RPMI8226 (cell line): ENCODE data around the gene SGK2.

Experiments used
- DNase-seq: peaks from one replicate; pipeline ENCODE4 v3.0.0-alpha.2; 2015

The SGK2 gene

DNA sequence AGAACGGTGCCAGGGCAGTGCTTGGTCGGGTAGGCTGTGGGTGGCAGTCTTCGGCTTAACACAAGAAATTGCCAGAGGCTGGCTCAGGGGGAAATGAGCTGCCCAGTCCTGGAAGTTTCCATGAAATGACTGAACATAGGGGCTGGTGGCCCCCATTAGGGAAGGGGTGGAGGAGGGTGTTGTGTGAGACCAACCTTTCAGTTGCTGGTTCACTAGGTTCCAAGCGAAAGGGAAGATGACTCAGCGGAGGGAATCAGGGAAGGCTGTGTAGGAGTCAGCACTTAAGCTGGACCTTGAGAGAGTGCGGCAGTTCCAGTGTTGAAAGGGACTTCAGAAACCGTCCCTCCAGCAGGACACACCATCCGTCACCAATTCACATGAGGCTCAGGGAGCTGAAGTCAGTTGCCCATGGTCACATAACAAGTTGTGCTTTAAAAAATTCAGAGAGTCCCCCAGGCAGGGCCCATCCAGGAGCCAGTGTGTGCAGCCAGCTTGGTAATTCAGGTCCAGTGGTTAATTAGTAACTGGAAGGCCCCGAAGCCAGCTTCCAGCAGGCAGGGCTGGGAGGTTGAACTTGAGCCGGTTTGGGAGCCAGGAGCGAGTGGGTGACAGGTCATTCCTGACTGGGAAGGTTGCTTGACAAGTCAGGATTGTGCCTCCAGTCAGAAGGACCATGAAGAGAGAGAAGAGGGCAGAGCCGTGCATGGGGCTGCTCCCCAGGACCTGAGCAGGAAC is at the start of gene SGK2:
Gene SGK2, plus strand, starts transcription at position 616 of the 735 bp plus-strand sequence. CDS start 7,469 bp downstream, outside the sequence.
- no peak for DNase-seq

DNA sequence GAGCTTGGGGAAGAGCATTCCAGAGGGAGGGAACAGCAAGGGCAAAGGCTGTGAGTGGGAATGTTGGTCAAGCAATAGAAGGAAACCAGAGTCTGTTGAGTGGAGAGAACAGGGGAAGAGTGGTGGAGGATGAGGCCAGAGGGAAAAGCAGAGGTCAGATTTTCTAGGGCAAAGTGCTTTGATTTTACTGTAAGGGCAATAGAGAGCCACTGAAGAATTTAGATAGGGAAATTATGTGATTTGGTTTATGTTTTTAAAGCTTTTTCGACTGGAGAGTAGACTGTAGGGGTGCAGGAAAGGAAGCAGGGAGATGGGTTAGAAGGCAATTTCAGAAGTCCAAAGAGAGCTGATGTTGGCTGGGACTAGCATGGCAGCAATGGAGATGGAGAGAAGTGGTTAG is 46.9 kb upstream of the SGK2 start:
- no peak for DNase-seq

DNA sequence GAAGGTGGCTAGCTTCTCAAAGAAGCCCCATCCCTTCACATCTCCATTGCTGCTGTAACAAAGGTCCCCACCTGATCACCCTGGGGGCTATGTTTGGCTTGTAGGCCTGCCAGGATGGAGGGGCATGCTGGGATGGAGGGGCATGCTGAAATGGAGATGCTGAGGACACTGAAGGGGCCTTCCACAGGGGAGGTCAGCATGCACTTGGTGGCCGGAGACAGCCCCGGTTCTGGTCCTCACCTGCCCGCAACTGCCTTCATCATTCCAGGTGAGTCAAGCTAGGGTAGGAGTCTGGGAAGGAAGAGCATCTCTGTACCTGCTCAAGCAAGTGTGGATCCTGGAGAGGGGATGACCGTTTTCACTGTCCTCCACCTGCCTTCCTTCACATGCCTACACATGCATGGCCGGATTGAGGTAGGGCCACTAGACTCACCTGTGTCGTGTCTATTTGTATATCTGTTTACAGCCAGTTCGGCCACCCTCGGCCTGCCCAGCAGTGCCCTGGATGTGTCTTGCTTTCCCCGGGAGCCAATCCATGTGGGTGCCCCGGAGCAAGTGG is 45.4 kb upstream of the SGK2 start:
- no peak for DNase-seq

DNA sequence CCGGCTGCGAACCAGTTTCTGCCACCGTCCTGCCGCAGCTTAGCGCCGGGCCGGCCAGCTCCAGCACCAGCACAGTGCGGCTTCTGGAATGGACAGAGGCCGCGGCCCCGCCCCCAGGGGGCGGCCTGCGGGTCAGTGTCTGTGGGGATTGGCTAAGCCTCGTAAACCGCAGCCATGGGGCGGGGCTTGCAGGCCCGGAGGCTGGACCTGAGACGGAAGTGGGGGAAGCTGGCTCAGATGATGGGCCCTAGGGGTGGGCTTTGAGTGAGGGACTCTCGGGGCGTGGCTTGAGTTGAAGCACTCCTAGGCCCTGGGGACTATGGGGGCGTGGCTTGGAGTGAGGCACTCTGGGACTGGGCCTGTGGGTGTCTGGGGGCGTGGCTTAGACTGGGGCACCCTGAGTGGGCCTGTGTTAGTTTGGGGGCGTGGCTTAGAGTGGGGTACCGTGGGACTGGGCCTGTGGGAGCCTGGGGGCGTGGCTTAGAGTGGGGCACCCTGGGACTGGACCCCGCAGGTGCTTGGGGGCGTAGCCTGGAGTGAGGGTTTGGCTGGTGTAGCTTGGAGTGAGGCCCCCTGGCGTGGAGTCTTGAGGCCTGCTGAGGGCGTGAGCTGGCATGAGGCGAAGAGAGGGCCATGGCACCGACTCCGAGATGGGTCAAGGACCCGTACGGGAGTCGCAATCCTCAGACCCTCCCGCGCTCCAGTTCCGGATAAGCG is 44.7 kb upstream of the SGK2 start:
- peak; percentile 98 for DNase-seq

DNA sequence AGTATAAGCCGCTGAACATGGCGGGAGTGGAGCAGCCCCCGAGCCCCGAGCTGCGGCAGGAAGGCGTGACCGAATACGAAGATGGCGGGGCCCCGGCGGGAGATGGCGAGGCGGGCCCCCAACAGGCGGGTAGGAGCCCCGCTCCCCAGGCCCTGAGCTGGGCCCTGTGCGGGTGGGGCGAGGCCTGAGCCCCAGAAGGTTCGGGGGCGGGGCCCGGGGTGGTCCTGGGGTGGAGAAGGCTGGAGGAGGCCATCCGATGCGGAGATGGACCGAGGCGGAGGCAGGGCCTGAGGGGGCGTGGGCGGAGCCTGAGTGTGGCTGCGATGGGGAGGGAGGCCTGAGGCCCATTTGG is 44.2 kb upstream of the SGK2 start:
- no peak for DNase-seq

DNA sequence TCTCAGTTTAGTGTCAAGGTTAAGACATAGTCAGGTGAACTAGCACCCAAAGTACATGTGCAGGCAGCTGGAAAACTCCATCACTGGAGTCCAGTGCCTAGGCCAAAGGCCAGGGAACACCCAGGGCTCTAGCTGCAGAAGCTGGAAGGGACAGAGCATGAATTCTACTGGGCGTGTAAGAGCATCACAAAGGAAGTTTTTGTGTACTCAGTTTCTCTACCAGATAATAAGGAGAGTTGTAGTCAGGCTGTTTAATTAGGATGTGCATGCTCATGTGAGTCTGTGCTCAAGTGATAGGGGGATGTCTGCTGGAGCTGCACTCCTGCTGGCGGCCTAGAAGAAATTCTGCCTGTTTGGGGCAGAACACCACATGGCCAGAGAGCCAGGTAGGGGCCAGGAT is 43.2 kb upstream of the SGK2 start:
- DNase-seq: no peak

DNA sequence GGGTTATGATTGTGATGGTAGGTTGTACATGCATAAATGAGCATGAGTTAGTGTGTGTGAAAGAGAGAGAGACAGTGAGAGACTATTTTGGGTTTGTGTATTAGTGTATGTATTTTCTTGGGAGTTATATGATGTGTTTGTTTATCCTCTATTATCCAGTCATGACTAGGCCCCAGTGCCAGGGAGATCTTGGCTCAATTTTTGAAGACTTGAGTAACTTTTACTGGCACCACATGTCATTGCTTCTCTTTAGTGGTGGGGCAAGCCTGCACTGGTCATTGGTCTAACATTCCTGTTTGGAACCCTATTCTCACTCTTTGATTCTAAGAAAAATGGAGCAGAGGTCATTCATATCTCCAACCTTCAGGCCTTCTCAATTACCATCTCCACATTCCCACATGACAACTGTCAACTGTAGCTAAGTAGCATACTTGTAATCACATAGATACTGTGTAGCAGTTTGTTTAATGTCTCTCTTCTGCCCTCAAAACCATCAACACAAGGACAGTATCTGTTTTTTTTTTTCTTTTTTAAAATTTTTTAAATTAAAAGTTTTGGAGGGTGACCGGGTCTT is 42.5 kb upstream of the SGK2 start:
- DNase-seq: no peak

DNA sequence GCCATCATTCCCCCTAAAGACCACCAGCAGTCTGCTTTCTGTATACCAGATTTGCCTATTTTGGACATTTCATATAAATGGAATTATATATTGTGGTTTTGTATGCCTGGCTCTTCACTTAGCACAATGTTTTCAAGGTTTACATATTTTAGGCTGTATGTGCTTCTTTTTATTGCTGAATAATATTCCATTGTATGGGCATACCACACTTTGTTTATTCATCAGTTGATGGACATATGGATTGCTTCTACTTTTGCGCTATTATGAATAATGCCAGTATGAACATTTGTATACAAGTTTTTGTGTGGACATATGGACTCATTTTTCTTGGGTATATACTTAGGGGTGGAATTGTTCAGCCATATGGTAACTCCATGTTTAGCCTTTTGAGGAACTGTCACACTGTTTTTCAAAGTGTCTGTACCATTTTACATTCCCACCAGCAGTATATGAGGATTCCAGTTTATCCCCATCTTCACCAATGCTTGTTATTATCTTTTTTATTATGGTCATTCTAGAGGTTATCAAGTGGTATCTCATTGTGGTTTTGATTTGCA is 38.7 kb upstream of the SGK2 start:
- DNase-seq: no peak

DNA sequence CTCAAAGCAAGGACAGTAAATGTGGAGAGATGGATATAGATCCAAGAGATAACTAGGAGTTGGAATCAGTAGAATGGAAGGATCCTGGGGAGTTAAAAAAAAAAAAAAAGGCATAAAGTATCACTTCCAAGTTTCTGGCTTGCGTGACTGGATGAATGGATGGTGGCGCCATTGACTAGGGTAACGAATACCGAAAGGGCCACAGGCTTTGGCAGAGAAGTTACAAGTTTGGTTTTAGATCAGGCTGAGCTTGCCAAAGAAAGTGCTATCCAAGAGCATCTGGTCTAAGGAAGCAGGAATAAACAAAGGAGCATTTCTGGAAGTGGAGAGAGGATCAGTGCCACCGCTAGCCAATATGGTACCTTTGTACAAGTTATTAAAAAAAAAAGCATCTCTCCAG is 33.8 kb upstream of the SGK2 start:
- DNase-seq: no peak

DNA sequence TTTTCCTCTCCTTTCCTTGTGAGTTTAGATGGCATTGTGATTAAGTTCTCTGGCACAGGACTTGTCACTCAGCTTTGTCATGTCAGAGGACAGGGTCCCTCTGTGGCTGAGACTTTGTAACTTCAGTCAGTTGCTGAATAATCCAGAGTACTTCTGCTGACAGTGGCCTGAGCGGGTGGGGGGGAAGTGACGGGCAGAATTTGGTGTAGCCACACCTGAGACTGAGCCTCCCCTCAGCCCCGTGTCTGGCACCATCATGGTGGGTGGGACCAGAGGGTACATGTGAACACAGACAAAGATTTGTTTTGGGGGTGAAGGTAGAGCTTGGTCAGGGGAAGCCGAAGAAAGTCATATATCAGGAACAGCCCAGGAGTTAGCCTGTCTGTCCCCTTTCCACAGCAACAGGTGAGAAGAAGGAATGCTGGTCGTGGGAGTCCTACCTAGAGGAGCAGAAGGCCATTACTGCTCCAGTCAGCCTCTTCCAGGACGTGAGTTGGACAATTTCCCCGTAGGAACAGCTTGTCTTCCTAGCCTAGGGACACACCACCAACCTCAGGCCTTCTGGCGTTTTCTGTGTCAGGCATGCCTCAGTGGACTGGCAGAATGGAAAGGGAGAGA is 30.5 kb upstream of the SGK2 start:
- no peak for DNase-seq

DNA sequence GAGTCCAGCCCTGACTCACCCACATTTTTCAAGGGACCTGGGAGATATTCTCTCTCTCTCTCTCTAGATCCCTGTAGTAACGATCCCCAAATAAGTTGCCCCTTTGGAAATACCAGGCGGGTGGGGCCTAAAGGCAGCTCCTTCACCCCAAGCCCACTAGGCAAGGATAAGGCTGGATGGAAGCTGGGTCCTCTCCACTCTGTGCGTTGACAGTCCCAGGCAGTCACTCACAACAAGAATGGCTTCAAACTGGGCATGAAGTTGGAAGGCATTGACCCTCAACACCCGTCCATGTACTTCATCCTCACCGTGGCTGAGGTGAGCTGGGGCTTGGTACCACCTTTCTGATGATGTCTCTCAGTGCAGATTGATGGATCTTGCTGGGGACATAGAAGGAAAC is 29.8 kb upstream of the SGK2 start:
- DNase-seq: no peak

DNA sequence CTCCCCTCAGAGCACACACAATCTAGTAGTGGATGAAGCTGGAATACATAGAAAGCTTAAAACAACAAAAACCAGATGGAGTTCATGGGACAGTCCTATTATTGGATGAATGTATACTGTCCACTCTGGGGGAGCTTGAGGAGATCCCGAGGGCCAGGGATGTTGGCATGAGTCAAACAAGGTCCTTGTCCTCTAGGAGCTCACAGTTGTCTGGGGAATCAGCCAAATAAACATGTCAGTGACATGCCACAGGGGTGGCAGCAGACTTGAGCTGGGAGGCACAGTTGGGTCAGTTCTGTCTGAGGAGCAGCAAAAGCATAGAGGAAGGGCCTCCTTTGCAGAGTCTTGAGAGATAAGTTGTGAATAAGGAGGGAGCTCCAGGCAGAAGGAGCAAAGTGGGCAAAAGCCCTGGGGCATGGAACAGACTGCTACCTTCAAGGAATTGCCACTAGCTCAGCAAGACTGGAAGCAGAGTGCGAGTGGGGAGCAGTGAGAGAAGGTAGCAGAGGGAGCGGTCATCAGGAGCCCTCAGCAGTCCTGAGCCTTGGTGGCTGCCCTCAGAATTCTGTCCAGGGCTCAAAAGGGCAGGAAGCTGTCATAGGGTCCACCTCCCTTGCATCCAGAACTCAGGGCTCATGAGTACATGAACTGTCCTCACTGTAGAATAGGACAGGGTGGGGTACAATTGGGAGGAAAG is 29.2 kb upstream of the SGK2 start:
- DNase-seq: no peak

DNA sequence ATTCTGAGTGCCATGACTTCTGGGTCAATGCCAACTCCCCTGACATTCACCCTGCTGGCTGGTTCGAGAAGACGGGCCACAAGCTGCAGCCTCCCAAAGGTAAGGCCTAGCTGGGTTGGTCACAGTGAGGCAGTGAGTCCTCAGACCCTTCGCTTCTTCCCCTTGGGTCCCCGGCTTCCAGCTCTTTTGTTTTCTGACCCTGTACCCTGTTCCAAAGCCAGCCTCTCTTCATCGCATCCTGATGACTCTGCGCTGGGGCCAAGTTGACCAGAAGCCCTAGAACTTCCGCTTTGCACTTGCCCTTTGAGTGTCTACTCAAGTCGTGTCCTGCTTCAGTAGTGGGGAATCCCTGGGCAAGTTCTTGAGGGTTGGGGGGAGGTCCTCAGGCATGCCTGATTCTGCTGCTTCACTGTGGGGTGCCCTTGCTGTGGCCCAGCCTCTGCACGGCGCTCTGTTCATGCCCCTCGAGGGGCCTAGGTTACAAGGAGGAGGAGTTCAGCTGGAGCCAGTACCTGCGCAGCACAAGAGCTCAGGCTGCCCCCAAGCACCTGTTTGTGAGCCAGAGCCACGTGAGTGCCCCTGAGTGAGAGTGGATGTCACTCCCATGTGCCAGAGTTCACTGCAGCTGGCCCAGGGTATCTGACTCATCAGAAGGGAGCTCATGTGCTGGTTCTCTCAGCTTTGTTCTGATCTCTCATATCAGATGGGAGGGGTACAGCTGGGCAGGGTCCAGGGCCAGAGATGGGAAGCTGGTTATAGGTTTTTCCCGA is 28.3 kb upstream of the SGK2 start:
- DNase-seq: peak; percentile 57

DNA sequence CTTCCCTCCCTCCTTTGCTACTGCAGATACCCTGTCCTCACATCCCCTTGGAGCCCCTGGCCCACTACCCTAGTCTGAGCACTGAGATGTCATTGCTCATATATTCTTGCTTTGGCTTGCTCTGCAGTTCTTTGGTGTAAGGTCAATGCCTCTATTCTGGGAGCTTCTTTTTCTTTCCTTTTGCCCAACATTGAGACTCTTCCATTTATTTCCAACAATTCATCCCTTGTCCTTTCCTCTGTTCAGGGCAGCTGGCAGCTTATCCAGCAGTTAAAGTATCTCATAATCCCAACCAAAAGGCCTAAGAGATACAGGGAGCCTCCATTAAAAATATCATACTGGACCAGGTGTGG is 27.8 kb upstream of the SGK2 start:
- DNase-seq: no peak

DNA sequence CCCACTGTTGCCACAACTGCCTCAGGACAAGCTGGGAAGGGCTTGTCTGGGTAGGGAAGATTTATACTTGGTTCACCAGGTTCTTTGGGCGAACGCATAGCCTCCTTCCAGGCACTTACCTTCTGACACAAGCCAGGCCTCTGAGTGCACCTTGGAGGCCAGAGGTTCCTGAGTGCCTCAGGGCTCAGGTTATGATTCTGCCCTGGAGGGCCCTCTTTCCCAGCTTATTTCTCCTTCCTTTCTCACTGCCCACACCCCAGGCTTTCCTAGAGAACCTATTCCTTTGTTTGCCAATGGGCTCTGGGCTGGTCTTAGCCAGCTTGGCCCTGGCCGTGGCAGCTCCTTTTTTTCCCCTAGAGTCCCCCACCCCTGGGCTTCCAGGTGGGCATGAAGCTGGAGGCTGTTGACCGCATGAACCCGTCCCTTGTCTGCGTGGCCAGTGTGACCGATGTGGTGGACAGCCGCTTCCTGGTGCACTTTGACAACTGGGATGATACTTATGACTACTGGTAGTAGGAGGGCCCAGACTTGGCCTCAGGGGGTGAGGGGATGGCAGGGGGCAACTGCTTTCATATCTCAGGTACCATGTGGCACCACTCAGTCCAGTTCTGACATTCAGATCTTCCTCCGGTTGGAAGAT is 26.3 kb upstream of the SGK2 start:
- no peak for DNase-seq

DNA sequence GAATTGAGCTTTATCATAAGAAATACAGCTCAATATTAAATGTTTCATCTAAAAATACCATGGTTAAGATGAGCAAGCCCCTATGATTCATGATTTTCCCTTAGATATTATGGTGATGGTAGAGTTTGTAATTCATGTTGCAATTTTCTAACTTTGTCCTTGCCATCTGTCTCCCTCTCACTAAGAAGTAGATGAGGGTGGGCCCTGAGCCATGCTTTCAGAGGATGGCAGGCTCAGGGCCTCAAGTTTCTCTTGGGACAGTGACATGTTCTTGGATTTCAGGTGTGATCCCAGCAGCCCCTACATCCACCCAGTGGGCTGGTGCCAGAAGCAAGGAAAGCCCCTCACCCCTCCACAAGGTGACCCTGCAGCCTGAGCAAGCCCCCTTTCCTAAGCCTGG is 25.8 kb upstream of the SGK2 start:
- no peak for DNase-seq

DNA sequence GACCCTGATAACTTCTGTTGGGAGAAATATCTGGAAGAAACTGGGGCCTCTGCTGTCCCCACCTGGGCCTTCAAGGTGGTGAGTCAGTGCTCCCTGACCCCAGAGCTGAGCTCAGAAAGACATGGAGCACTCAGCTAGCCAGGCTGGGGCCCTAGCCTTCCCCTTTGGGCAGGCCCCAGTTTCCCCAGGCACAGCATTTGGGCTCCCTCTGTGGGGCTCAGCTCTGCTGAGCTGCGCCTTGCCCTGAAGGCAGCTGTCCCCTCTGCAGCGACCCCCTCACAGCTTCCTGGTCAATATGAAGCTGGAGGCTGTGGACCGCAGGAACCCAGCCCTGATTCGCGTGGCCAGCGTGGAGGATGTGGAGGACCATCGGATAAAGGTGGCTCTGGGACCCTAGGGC is 24.8 kb upstream of the SGK2 start:
- DNase-seq: no peak

DNA sequence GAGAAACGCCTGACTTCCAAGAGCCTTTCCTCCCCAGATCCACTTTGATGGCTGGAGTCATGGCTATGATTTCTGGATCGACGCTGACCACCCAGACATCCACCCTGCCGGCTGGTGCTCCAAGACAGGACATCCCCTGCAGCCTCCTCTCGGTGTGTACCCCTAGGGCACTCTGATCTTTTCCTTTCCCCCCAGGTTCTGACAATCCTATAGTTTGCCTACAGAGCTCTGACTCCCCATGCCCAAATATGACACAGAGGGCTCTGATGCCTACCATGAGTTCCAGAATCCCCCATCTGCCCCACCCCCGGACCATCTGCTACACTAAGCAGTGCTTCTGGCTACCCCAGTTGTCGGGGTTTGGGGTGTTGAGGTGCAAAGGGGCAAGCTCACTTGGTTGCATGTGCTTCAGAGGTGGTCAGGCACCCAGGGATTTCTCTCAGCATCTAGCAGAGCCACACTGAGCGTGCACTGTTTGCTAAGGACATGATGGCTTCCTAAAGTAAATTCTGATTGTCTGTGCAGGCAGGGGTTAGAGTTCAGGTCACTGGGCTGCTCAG is 24.0 kb upstream of the SGK2 start:
- no peak for DNase-seq

DNA sequence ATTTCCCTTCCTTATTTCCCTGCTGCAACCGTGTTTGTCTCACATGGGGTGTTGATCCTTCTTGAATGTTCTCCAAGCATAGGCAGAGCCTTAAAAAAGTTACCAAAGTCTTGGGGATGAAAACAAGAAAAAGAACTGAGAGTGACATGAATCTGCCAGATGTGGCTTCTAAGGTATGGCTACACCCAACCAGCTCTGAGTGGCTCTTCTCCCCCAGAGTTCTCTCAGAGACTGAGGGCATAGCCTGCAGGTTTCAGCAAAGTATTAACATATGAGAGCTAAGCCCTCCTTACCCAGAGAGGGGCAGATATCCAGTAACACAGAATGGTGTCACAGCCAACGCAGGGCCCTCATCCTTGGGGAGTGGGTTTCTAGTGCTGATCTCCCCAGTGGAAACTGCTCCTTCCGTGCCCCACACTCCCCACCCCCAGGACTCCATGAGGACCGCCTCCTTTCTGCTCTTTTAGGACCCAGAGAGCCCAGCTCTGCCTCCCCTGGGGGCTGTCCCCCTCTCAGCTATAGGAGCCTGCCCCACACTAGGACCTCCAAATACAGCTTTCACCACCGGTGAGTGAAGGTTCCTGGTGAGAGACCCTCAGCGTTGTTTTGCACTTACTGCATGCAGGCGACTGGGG is 23.3 kb upstream of the SGK2 start:
- DNase-seq: no peak

DNA sequence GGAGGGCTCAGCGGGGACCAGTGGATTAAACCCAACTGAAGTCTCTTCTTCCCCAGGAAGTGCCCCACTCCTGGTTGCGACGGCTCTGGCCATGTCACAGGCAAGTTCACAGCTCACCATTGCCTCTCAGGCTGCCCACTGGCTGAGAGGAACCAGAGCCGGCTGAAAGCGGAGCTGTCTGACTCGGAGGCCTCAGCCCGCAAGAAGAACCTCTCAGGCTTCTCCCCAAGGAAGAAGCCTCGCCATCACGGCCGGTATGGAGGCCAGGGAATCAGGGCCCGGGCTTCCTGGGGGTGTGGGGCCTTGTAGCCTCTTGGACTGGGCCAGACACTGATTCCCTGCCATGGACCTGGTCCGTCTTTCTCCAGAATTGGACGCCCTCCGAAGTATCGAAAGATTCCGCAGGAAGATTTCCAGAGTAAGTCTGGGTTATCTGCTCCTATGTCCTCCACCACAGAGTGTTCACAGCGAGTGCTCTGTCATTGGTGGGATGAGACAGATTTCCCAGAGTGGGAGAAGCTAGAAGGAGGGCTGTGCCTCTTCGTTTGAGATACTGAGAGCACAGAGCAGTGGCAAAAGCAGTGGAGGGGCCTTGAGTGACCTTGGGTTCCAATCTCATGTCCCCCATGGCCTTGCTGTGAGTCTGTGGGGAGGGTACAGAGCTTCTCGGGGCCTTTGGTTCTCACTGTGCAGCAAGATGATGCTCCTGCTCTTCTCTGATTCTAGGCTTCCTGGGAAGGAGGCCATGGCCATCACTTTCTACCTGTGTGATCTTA is 22.6 kb upstream of the SGK2 start:
- DNase-seq: no peak
